ENCODE data around the gene GLI3.
A peak's percentile ranks its signal among the peaks of the same experiment; 100 is the strongest.

The GLI3 gene

DNA sequence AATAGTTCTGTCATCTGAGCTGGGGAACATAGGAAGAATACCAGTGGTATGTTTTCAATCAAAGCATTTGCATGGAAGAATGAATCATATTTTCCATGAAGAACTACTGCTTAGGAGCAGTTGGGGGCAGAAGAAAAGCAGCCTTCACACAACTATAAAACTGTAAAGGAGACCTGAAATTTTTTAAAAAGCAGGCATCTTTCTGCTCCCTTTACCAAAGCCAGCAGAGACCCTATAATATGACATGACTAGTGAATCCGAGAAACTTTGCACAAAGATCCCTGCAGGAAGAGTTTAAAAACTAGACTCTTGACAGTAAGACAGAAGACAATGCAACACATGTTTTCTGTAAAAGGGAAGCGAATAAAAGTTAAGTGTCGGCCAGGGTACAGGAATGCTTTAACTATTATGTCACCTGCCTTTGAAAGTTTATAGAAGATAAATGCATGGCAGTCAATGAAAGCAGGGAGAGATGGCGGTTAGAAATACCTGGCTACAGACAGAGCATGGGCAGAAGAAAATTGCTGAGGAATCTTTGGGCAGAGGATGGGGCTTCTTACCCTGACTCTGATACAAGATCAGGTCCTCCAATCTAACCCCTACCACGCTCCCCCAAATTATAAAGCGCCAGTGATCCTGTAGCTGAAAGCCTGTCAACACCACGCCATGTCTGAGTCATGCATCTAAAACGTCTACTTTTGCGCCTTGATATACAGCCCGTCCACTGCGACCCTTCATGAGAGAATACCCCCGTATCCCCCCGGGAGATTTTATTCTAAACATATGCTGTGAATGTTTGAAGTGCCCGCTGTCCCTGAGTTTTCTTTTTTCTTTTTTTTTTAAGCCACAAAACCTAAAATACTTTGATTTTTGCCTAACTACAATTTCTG, 93.1 kb downstream of the GLI3 start:
- no peak for DNase-seq (ENCODE audit: low spot score)

GRCh38 chr7:42142089-42142488, 94.9 kb downstream of the GLI3 start:
- no peak for DNase-seq (ENCODE audit: low spot score)

DNA sequence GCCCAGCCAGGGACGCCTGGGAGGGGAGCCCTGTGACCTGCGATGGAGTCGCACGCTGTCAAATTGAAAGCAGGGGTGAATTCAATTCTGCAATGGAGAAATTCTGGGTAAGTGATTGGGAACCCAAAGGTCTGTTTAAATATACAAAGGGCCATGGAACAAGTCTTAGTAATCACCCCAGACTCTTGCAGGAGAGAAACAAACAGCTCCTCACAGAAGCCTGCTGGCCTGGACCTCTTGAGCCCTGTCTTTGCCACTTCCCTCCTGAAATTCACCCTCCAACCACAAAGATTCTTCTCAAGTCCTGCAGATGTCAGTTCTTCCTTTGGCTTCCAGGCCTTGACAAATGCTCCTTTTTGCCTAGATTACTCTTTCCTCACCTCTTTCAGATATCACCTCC, 97.3 kb downstream of the GLI3 start:
- no peak for DNase-seq (ENCODE audit: low spot score)

GRCh38 chr7:42138691-42139090, 98.3 kb downstream of the GLI3 start:
- DNase-seq (ENCODE audit: low spot score) = peak; percentile 43

DNA sequence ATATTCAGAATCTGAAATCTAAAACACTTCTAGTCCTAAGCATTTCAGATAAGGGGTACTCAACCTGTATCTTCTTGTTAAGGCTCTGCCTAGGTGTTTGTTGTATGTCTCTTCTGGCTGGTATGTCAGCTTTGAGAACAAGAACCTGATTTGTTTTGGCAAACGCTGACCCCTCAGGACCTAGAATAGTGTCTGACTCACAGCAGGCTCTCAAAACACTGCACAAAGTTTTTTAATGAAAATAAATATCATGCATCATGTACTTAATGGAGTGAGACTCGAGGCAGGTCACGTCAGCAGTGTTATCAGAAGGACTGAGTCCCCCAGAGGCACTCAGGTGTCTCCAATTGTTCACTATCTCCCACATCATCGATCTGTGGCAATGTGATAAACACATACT, 99.1 kb downstream of the GLI3 start:
- DNase-seq (ENCODE audit: low spot score) = no peak

DNA sequence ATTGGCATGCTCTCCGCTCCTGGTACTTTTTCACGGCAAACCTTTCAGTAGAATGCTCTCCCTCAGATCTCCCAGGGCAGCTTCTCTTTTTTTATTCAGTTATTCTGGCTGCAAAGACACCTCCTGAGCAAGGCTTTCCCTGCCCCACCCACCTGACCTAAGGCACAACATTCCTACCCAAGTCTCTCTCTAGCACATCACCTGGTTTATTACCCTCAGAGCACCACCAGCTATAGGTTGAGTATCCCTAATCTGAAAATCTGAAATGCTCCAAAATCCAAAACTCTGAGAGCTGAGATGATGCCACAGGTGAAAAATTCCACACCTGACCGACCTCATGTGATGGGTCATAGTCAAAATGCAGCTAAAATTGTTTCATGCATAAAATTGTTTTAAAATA, 99.6 kb downstream of the GLI3 start:
- DNase-seq (ENCODE audit: low spot score) = no peak

GRCh38 chr7:42135728-42136127, 101.3 kb downstream of the GLI3 start:
- no peak for DNase-seq (ENCODE audit: low spot score)

GRCh38 chr7:42134276-42134876, 102.6 kb downstream of the GLI3 start:
- no peak for DNase-seq (ENCODE audit: low spot score)

DNA sequence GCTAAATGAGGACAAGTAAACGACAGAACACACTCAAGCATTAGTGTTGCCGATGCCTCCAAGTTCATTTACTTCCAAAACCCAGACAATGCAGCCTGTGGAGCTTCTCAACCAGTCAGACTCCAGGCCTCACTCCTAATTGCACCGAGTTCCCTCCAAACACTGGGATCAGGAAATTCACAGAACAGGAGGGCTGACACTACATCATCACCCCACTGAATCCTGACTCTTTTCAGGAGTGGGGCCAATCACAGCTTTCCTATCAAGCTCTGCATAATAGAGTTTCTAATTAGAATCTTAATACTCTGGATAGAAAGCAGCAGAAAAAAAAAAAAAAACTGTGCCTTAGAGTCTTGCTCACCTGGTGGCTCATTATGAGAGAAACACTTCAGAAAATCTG, 103.7 kb downstream of the GLI3 start:
- DNase-seq (ENCODE audit: low spot score) = no peak

- no peak for DNase-seq (ENCODE audit: low spot score)
Measured at GRCh38 chr7:42128703-42129102, 108.3 kb downstream of the GLI3 start.

DNA sequence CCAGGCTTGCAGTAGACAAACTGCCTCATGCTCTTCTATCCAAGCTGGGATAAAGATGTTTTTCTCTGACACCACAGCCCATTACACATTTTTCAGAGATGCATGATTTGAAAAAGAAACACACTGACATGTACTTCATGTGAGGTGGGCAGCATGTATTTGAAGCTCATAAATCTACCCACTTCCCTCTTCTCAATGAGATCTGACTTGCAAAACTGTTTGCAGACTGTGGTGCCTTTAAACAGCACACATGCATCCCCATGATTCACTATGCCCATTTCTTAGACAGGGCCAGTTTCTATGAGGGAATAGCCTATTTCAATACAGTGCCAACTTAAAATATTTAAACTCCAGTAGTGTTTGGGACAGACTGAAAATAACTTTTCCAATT, 109.8 kb downstream of the GLI3 start:
- DNase-seq (ENCODE audit: low spot score) = no peak

DNA sequence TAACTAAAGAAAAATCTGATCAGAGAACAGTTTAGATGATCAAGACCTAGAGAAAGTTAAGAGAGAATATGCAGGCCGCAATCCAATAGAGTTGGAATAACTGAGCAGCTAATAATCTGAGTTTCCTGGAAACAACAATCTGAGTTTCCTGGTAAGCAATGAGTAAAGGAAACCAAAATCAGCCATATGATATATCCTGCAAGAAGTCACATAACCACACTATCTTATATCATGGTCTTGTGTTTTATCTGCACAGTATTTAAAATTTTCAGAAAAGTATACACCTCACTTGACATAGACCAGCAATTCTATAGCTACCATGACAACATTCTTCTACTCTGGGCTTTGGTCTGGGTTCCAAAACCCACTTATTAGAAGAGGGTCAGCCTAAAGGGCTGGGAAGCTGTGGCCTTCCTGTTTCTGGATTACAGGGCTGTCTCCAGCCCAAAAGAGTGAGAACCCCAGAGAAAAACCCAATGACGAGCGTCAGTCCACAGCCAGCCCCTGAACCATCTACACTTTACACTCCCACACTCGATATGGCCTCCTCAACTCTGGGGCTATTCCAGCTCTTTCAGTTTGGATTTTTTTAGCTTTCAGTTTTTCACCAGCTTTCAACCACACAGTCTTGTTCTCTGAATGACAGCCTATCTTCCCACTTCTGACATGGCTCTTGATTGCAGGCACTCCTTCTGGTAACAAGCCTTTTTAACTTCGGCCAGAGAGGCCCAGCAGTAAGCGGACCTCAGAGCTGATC, 110.4 kb downstream of the GLI3 start:
- no peak for DNase-seq (ENCODE audit: low spot score)

- DNase-seq (ENCODE audit: low spot score) = no peak
Measured at GRCh38 chr7:42125321-42125720, 111.7 kb downstream of the GLI3 start.

DNA sequence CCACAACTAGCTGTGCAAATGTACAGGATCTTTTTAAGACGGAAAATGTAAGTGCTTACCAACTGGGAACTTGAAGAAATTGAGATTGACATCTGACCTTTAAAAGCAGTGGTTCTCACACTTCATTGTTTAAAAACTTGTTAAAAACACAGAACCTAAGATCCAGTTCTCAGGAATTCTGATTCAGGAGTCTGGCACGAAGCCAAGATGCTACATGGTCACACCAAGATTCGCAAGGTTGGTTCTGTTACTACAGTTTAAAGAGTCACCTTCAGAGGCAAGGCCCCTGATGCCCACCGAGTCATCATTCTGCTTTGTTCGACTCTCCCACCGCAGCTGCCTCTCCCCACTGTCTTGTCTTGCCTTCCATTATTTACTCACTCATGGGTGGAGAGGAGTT, 113.3 kb downstream of the GLI3 start:
- DNase-seq (ENCODE audit: low spot score) = no peak

- no peak for DNase-seq (ENCODE audit: low spot score)
Measured at GRCh38 chr7:42120191-42120590, 116.8 kb downstream of the GLI3 start.

DNA sequence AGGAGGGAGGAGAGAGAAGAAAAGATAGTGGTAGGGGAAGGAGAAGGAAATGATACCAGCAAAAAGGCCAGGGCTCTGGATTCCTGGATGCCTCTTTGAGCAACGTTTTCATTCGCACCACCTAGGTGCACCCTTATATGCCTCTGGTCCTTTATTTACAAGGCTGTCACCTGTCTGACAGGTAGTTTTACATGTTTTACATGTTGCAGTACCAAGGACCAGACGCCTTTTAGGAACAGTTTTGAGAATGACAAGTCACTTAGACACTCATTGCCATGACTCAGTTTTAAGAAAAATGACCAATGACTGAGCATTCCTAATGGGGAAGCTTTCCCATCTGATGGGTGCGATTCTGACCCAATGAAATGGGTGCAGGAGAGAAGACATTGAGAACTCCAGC, 119.8 kb downstream of the GLI3 start:
- no peak for DNase-seq (ENCODE audit: low spot score)

DNA sequence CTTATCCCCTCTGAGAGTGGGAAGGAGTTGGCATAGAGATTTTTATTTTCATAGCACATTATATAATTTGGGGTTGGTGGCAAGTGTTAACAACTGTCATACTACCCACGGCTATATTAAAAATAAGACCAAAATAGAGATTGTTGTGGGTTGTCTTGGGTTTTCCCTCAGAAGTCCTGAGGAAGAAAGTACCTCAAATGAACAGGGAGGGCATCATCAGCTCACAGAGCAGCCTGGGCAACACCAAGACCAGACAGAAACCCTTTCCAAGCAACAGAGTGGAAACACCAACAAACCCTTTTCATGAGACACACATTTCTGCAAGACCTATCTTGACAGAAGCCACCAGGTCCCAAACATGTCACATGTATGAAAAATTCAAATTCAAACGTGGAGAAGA, 121.2 kb downstream of the GLI3 start:
- no peak for DNase-seq (ENCODE audit: low spot score)

DNA sequence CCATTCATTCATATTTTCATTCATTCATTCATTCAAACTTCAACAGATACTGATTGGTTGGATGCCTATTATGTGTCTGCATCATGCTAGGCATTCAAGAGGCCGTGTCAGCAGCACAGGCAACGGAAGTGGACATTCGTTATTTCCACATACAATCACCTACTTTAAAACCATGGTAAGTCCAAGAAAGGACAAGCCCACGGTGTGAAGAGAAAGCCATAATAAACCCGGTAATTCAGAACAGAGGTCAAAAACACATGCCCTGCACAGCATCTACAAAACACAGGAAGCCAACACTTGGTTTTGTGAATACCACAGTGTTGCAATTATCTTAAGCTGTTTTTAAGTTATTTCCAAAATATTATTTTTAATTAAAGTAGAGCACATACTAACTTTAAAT, 126.7 kb downstream of the GLI3 start:
- DNase-seq (ENCODE audit: low spot score) = no peak

GRCh38 chr7:42108803-42109528, 128.0 kb downstream of the GLI3 start:
- DNase-seq (ENCODE audit: low spot score) = no peak

- DNase-seq (ENCODE audit: low spot score) = peak; percentile 82
Measured at GRCh38 chr7:42107484-42108240, 129.3 kb downstream of the GLI3 start.

DNA sequence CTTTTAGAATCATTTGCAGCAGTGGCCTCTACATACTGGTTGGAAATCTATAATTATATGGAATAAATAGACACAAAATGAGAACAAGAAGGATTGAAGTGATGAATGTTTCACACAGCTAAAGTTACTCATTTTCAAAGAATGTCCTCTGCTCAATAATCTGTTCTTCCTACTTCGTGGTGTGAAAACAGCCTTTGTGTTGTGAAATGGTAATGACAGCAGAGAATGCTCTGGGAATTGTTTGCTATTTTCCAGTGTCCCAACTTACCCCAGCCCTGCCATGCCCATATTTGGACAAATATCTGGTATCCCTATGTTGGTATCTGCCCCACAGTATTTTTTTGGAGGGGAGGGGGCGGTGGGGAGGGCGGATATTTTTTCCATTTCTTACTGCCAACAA, 130.4 kb downstream of the GLI3 start:
- no peak for DNase-seq (ENCODE audit: low spot score)

Measured in iPS-NIHi11 (cell line).